Activated CD8-positive, alpha-beta memory T cell treated with anti-CD3 and anti-CD28 coated beads for 4 hours (primary cell): Measurements from ENCODE around the gene SH3RF3.

Experiments
- DNase-seq, 2 donors: peaks; one replicate each; pipeline ENCODE4 v3.0.0-alpha.2; 2020; ENCODE audit warnings: low read depth in 2 of 2

SH3RF3 gene

GRCh38 chr2:109498906-109499305, 369.9 kb downstream of the SH3RF3 start:
- no peak for DNase-seq

- DNase-seq = no peak
These were observed 370.6 kb downstream of the SH3RF3 start for GRCh38 chr2:109499566-109499965.

GRCh38 chr2:109500910-109501309, 371.9 kb downstream of the SH3RF3 start:
- DNase-seq = no peak

GRCh38 chr2:109501461-109501860, 372.5 kb downstream of the SH3RF3 start:
- DNase-seq = no peak

- no peak for DNase-seq
These were observed 374.2 kb downstream of the SH3RF3 start for GRCh38 chr2:109503191-109503590.

GRCh38 chr2:109507217-109507616, 378.2 kb downstream of the SH3RF3 start:
- no peak for DNase-seq

GRCh38 chr2:109507828-109508227, 378.8 kb downstream of the SH3RF3 start:
- no peak for DNase-seq

GRCh38 chr2:109508556-109508955, 379.6 kb downstream of the SH3RF3 start:
- DNase-seq = no peak

GRCh38 chr2:109510136-109511028, 381.4 kb downstream of the SH3RF3 start:
- DNase-seq = peak; percentile 48 to 50

- DNase-seq = no peak
These were observed 382.2 kb downstream of the SH3RF3 start for GRCh38 chr2:109511168-109511567.

GRCh38 chr2:109512076-109512475, 383.1 kb downstream of the SH3RF3 start:
- DNase-seq = no peak

GRCh38 chr2:109513230-109513629, 384.2 kb downstream of the SH3RF3 start:
- no peak for DNase-seq

- no peak for DNase-seq
These were observed 385.0 kb downstream of the SH3RF3 start for GRCh38 chr2:109513749-109514588.

- DNase-seq = no peak
These were observed 385.9 kb downstream of the SH3RF3 start for GRCh38 chr2:109514857-109515256.

GRCh38 chr2:109516445-109517117, 387.6 kb downstream of the SH3RF3 start:
- no peak for DNase-seq

- DNase-seq = no peak
These were observed 388.3 kb downstream of the SH3RF3 start for GRCh38 chr2:109517118-109517889.

GRCh38 chr2:109519513-109519912, 390.5 kb downstream of the SH3RF3 start:
- no peak for DNase-seq

- DNase-seq = no peak
These were observed 392.4 kb downstream of the SH3RF3 start for GRCh38 chr2:109521233-109522062.

GRCh38 chr2:109522063-109522374, 393.0 kb downstream of the SH3RF3 start:
- DNase-seq = no peak

GRCh38 chr2:109523121-109523520, 394.1 kb downstream of the SH3RF3 start:
- DNase-seq = no peak
